Trophoblast cell (in vitro differentiated cells and primary cell): ENCODE results near the gene TPT1.
"Not testable (repeated sequence)": the region's sequence is repeated elsewhere in the genome, so short reads cannot be mapped to it uniquely, and the experiment has no call there.

Source experiments
- DNase-seq, 2 donors: peaks; one replicate each; pipeline ENCODE4 v3.0.0-alpha.2; 2016
- H2AFZ ChIP-seq: 2 replicates; pipeline ENCODE4 v1.6.1; 2013; ENCODE audit warnings: low read length, moderate library complexity, mild to moderate bottlenecking; ENCODE audit not compliant: insufficient read depth, poor library complexity
- H2AK5ac ChIP-seq: 2 replicates; pipeline ENCODE4 v1.6.1; 2013; ENCODE audit warnings: mild to moderate bottlenecking, low read length
- H2BK120ac ChIP-seq: 2 replicates; pipeline ENCODE4 v1.6.1; 2013; ENCODE audit warnings: low read length, mild to moderate bottlenecking, moderate library complexity; ENCODE audit not compliant: insufficient read depth, poor library complexity
- H2BK12ac ChIP-seq: 2 replicates; pipeline ENCODE4 v1.6.1; 2013; ENCODE audit warnings: mild to moderate bottlenecking, low read length, moderate library complexity
- H2BK5ac ChIP-seq: 2 replicates; pipeline ENCODE4 v1.6.1; 2013; ENCODE audit warnings: low read length, low read depth, moderate library complexity, mild to moderate bottlenecking; ENCODE audit not compliant: poor library complexity
- H3K14ac ChIP-seq: 2 replicates; pipeline ENCODE4 v1.6.1; 2013; ENCODE audit warnings: mild to moderate bottlenecking, low read length
- H3K18ac ChIP-seq: 2 replicates; pipeline ENCODE4 v1.6.1; 2013; ENCODE audit warnings: mild to moderate bottlenecking, low read length
- H3K23ac ChIP-seq: 2 replicates; pipeline ENCODE4 v1.6.1; 2013; ENCODE audit warnings: low read length
- H3K27ac ChIP-seq: 2 replicates; pipeline ENCODE4 v1.5.1; 2013; ENCODE audit warnings: low read depth, mild to moderate bottlenecking, inconsistent platforms, low read length, moderate library complexity
- H3K27me3 ChIP-seq: 2 replicates; pipeline ENCODE4 v1.6.1; 2013; ENCODE audit warnings: inconsistent platforms, mild to moderate bottlenecking, low read length, moderate library complexity; ENCODE audit not compliant: insufficient read depth
- H3K36me3 ChIP-seq, 2 experiments: 1 replicate in 1 of 2; 2 replicates in 1 of 2; pipeline ENCODE4 v1.6.1; 2013; ENCODE audit warnings: low read length in 2 of 2, mild to moderate bottlenecking in 2 of 2, moderate library complexity in 1 of 2; ENCODE audit not compliant: insufficient read depth in 2 of 2, control insufficient read depth in 1 of 2
- H3K4ac ChIP-seq: 2 replicates; pipeline ENCODE4 v1.6.1; 2013; ENCODE audit warnings: low read depth, mild to moderate bottlenecking, low read length, moderate library complexity
- H3K4me1 ChIP-seq, 2 experiments: 1 replicate in 1 of 2; 2 replicates in 1 of 2; pipeline ENCODE4 v1.6.1; 2013; ENCODE audit warnings: low read length in 2 of 2, mild to moderate bottlenecking in 2 of 2, moderate library complexity in 1 of 2; ENCODE audit not compliant: insufficient read depth in 2 of 2, control insufficient read depth in 1 of 2
- H3K4me2 ChIP-seq: 2 replicates; pipeline ENCODE4 v1.6.1; 2013; ENCODE audit warnings: inconsistent platforms, mild to moderate bottlenecking, low read length, moderate library complexity
- H3K4me3 ChIP-seq: 2 replicates; pipeline ENCODE4 v1.5.1; 2013; ENCODE audit warnings: mild to moderate bottlenecking, low read depth, low read length, inconsistent platforms
- H3K79me1 ChIP-seq: one replicate; pipeline ENCODE4 v1.6.1; 2013; ENCODE audit warnings: low read length
- H3K79me2 ChIP-seq: 2 replicates; pipeline ENCODE4 v1.6.1; 2013; ENCODE audit warnings: low read length, mild to moderate bottlenecking; ENCODE audit not compliant: control insufficient read depth, insufficient read depth, poor library complexity
- H3K9ac ChIP-seq: 2 replicates; pipeline ENCODE4 v1.6.1; 2013; ENCODE audit warnings: mild to moderate bottlenecking, low read length
- H3K9me3 ChIP-seq: 2 replicates; pipeline ENCODE4 v1.6.1; 2013; ENCODE audit warnings: low read depth, mild to moderate bottlenecking, control low read depth, inconsistent platforms, low read length; ENCODE audit not compliant: insufficient read depth
- H4K12ac ChIP-seq: 2 replicates; pipeline ENCODE4 v1.6.1; 2013; ENCODE audit warnings: low read depth, mild to moderate bottlenecking, low read length, moderate library complexity
- H4K8ac ChIP-seq: 2 replicates; pipeline ENCODE4 v1.6.1; 2013; ENCODE audit warnings: low read depth, mild to moderate bottlenecking, low read length, moderate library complexity
- H4K91ac ChIP-seq: one replicate; pipeline ENCODE4 v1.6.1; 2013; ENCODE audit warnings: low read depth, mild to moderate bottlenecking, low read length, moderate library complexity
- WGBS: extraction: QIAGEN DNeasy Blood & Tissue Kit; methylation state at CpG from one replicate; pipeline ENCODE4 v1.1.7; 2013; ENCODE audit warnings: missing lambda C conversion rate; ENCODE audit not compliant: insufficient read length, insufficient coverage; ENCODE audit errors: extremely low coverage; 5-methylcytosine and 5-hydroxymethylcytosine counted together

The TPT1 gene

DNA sequence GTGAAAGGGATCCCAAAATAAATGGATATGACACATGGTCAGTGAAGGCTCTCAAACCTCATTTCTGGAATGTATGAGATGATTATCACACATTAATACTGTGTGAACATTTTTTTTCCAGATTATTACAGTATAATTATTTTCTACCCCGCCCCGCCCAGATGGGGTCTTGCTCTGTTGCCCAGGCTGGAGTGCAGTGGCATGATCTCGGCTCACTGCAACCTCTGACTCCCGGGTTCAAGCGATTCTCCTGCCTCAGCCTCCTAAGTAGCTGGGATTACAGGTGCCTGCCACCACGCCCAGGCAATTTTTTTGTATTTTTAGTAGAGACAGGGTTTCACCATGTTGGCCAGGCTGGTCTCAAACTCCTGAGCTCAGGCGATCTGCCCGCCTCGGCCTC is 2.1 kb upstream of the TPT1 start:
- not testable (repeated sequence) for H3K9me3 ChIP-seq, H3K27me3 ChIP-seq, H3K4me2 ChIP-seq, H3K4me3 ChIP-seq, H3K14ac ChIP-seq, H2AFZ ChIP-seq, H3K4ac ChIP-seq, H2BK5ac ChIP-seq, DNase-seq, H3K18ac ChIP-seq, H4K8ac ChIP-seq, H2BK120ac ChIP-seq, H3K4me1 ChIP-seq, H3K23ac ChIP-seq, H4K91ac ChIP-seq, H3K27ac ChIP-seq, H3K9ac ChIP-seq, H2BK12ac ChIP-seq, H2AK5ac ChIP-seq, H4K12ac ChIP-seq
- peaks cover 21 to 25% of the 10 kb centered on the region in 2 experiments for H3K36me3 ChIP-seq
- WGBS: no CpG with 5 or more reads among the region's 9 CpGs
- peaks cover 10% of the 10 kb centered on the region for H3K79me1 ChIP-seq
- peaks cover 14% of the 10 kb centered on the region for H3K79me2 ChIP-seq

DNA sequence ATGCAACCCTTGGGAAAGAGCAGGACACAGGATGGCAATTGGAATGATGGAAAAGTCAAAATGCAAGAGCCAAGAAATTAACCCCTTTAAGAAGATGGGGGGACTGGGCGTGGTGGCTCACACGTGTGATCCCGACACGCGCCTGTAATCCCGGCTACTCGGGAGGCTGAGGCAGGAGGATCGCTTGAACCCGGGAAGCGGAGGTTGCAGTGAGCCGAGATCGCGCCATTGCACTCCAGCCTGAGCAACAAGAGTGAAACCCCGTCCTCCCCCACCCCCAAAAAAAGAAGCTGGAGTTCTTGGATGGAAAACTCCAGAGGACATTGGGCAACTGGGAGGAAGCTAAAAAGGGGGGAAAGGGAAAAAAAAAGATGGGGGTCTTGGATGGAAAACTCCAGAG is 1.7 kb upstream of the TPT1 start:
- H3K36me3 ChIP-seq: peaks cover 20 to 24% of the 10 kb centered on the region in 2 experiments
- H4K12ac ChIP-seq, H3K27me3 ChIP-seq, H3K18ac ChIP-seq, H3K23ac ChIP-seq, H2AFZ ChIP-seq, H3K9ac ChIP-seq, H3K4me2 ChIP-seq, H3K27ac ChIP-seq, H3K14ac ChIP-seq, H3K4ac ChIP-seq, H3K9me3 ChIP-seq, H2BK120ac ChIP-seq, H4K91ac ChIP-seq, H2BK5ac ChIP-seq, H3K4me1 ChIP-seq, H4K8ac ChIP-seq, H2BK12ac ChIP-seq, DNase-seq, H3K4me3 ChIP-seq, H2AK5ac ChIP-seq: not testable (repeated sequence)
- peaks cover 14% of the 10 kb centered on the region for H3K79me2 ChIP-seq
- no CpG with 5 or more reads among the region's 14 CpGs for WGBS
- peaks cover 10% of the 10 kb centered on the region for H3K79me1 ChIP-seq

DNA sequence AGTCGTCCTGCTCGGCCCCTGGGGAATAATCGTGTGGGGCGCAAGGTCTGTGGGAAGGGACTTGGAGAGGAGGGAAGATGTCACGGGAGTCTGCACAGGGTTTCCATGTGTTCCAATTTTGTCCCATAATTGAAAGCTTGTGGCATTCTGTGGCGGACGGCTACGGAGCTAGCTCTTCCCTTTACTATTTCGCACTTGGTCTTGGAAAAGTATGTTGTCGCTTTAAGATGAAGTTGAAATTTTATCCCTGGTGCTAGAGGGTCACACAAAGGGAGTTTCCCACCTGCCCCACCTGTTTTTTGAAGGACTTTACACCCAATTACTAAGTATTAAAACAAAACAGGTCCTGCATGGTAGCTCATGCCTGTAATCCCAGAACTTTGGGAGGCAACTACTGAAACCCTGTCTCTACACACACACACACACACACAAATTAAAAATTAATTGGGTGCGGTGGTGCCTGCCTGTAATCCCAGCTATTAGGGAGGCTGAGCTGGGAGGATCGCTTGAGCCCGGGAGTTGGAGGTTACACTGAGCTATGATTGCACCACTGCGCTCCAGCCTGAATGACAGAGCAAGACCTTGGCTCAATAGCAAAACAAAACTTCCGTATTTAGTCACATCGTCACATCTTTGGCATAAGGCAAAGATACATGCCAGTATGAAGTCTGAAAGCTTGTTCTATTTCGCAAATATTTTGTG is 967 bp upstream of the TPT1 start:
- peak overlapping the region; percentile 9 for H3K18ac ChIP-seq
- no CpG with 5 or more reads among the region's 17 CpGs for WGBS

DNA sequence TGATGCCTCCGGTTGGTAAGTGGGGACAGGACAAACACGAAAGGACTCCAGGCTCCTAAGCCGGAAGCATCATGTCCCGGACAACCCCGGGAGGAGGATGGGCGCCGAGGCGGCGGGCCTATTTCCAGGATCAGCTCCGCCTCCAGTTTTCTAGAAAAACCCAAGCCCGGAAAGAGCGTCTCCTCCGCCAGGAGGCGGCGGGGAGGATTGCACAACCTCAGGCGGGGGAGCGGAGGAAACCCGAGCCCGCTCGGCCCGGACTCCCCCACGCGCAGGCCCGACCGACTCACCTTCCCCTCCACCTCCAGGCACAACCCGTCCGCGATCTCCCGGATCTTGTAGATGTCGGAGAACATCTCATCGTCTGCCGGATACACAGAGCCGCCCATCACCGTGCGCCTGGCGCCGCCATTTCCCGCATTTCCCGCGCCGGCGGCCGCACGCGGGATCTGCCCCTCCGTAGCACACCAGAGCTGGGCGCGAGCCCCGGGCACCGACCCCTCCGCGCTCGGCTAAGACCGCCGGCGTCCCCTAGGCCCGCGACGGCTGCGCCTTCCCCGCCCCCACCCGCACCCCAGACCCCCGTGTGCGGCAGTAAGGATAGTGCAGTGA is 455 bp downstream of the TPT1 start:
- H3K18ac ChIP-seq: peak overlapping the region; percentile 99
- no CpG with 5 or more reads among the region's 64 CpGs for WGBS

More for the DNA sequence above, 967 bp upstream of the TPT1 start:
- H2AFZ ChIP-seq: peak overlapping the region; percentile 41
- no peak overlapping the region for H2AK5ac ChIP-seq
- peak overlapping the region; percentile 98 for H3K4me2 ChIP-seq
- H3K27ac ChIP-seq: peak overlapping the region; percentile 45
- DNase-seq: peak; percentile 49 to 57
- peak overlapping the region; percentile 87 for H3K4me3 ChIP-seq
- peak overlapping the region; percentile 33 for H4K8ac ChIP-seq
- no peaks in the 10 kb centered on the region for H3K27me3 ChIP-seq
- H4K91ac ChIP-seq: peak overlapping the region; percentile 33
- peaks cover 19 to 26% of the 10 kb centered on the region in 2 experiments for H3K36me3 ChIP-seq
- peaks cover 14% of the 10 kb centered on the region for H3K79me2 ChIP-seq
- no peak overlapping the region for H2BK12ac ChIP-seq
- H3K4ac ChIP-seq: peak overlapping the region; percentile 16
- H2BK5ac ChIP-seq: peak overlapping the region; percentile 32
- peak overlapping the region; percentile 54 for H3K14ac ChIP-seq
- peak overlapping the region; percentile 97 for H3K9ac ChIP-seq
- H4K12ac ChIP-seq: no peak overlapping the region
- H2BK120ac ChIP-seq: peak overlapping the region; percentile 9
- no peaks in the 10 kb centered on the region for H3K9me3 ChIP-seq
- peaks cover 0 to 3% of the 10 kb centered on the region in 2 experiments for H3K4me1 ChIP-seq
- H3K79me1 ChIP-seq: peaks cover 10% of the 10 kb centered on the region
- H3K23ac ChIP-seq: no peak overlapping the region

More for the DNA sequence above, 455 bp downstream of the TPT1 start:
- Histone ChIP-seq H2BK5ac (peak overlapping the region; percentile 98), H3K23ac (no peak overlapping the region), H3K27me3 (no peaks in the 10 kb centered on the region), H4K12ac (peak overlapping the region; percentile 97), H3K27ac (peak overlapping the region; percentile 99), H3K79me1 (peaks cover 10% of the 10 kb centered on the region), H2BK120ac (peak overlapping the region; percentile 96), H3K4ac (peak overlapping the region; percentile 100), H3K4me3 (peak overlapping the region; percentile 99), H2AFZ (peak overlapping the region; percentile 89), H4K8ac (peak overlapping the region; percentile 93), H2BK12ac (peak overlapping the region; percentile 38), H3K79me2 (peaks cover 14% of the 10 kb centered on the region), H3K9ac (peak overlapping the region; percentile 100), H3K36me3 (peaks cover 17 to 35% of the 10 kb centered on the region in 2 experiments), H2AK5ac (peak overlapping the region; percentile 97), H3K9me3 (peaks cover 3% of the 10 kb centered on the region), H3K4me2 (peak overlapping the region; percentile 94), H3K4me1 (peaks cover 0 to 7% of the 10 kb centered on the region in 2 experiments), H4K91ac (peak overlapping the region; percentile 98), H3K14ac (peak overlapping the region; percentile 98)
- DNase-seq: peak; percentile 84 to 93
